T47D (cell line): Measurements from ENCODE around the gene CIB2.

Source experiments
- DNase-seq, 2 experiments: peaks; one replicate each; pipeline versions ENCODE4 v3.0.0 to v3.0.0-alpha.2; 2011 to 2012; ENCODE audit warnings: low read depth in 1 of 2, low spot score in 1 of 2
- JUND ChIP-seq: IDR thresholded peaks from 2 replicates; pipeline ENCODE4 v1.6.1; 2012; ENCODE audit warnings: low read depth
- in situ Hi-C: cut with HindIII; loops from 2 replicates; pipeline ENCODE4 v1.10.0; 2016; ENCODE audit warnings: low sequenced_read_pairs, low pct_unique_long_range_greater_than_20kb

The CIB2 gene

DNA sequence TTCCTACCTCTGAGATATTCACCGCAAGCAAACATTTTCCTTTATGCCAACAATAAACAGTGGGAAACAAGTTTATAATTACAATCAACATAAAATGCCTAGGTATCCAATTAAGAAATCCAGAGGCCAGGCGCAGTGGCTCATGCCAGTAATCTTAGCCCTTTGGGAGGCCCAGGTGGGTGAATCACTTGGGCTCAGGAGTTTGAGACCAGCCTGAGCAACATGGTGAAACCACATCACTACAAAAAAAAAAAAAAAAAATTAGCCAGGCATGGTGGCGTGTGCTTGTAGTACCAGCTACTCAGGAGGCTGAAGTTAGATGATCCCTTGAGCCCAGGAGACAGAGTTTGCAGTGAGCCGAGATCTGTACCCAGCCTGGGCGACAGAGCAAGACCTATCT lies 71.0 kb downstream of the CIB2 start:
- DNase-seq = no peak
- TF ChIP-seq JUND = no peak
- in situ Hi-C loops = no loop called here

DNA sequence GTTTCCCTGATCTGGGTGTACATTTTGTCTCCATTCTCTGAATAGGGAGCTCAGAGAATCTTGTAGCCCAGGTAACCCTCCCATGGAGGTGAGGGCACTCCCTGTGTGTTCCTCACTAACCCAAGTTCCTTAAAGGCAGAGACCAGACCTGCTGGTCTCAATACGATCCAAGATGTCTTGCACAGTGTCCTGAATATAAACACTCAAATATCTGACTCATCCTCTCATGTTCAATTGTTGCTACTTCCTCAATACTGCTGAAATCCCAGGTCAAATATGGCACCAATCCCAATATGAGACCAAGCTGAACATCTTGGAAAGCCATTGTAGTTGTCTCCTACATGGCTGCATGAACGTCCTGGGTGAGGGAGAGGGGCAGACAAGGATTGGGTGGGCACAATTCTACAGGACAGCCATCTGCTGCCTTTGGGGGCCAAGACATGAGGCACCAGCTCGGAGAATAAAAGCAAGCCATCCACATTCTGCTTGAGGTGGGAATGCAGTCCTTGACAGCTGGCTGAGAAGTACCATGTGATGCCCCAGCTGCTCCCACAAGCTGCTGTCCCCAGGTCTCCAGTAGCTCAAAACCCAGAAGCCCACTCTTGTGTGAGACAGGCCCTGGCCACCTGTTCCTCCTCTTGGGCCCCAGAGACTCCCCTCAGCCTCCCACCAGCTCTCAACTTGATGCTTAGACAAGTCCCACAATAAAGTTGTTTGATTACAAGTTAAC lies 72.0 kb downstream of the CIB2 start:
- no peak for TF ChIP-seq JUND
- in situ Hi-C loops = no loop called here
- DNase-seq = no peak

DNA sequence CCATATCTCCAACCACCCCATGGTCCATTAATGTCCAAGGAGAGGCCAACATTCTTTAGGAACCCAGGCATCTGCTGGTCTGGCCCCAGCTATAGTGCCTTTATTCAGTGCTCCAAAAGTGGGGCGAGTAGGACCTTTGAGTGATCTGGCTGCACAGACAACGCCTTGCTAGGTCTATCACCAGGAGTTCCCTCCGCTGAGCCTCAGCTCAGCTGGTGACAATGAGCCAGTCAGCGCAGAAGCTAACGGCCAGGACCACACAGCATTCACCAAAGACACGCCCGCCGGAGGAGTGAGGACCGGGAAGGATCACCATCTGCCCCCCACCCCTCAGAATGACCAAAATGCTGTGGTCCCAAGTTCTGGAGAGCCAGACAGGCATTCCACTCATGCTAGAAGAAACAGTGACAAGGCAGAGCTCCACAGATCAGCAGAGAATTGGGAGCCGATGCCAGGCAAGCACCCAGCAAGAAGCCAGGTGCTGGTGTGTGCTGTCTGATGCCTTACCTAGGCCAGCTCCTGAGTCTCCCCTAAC lies 72.8 kb downstream of the CIB2 start:
- in situ Hi-C loops = no loop called here
- DNase-seq = no peak
- no peak for TF ChIP-seq JUND

DNA sequence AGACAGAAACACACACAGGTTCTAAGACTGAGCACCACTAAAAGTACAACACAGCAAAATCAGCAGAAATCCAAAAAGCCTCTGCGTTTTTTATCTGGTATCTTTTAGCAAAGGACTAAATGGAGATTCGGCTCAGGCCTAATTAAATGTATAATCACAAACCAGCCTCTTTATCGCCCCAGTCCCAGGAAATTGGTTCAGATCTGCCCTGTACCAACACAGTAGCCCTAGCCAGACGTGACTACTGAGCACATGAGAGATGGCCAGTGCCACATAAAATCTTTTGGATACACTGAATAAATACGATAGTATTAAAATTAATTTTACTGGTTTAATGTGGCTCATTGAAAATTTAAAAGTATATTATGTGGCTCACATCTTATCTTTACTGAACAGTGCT lies 73.4 kb downstream of the CIB2 start:
- in situ Hi-C loops = no loop called here
- TF ChIP-seq JUND = no peak
- no peak for DNase-seq

DNA sequence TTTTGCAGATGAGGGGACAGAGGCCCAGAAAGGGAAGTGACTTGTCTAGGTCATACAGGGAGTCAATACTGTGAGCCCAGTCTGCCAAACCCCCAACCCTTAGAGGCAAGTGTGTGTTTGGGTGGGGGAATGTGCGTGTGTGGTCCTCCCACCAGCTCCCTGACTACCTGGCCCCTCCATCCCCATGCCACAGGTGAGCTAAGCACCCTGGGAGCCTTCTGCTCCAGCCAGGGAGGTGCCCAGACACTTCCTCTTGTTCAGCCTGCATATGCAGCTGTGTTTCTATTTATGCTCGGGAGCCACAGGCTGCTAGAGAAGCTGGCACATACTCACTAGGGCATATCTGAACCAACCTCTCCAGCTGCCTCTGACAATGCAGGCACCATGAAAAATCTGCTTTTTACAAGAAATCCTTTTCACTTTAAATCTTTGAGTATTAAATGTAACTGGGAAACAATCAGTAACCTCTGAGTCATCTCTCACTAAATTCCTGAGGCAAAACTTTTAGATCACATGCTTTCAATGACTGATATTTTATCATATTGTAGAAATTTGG lies 74.5 kb downstream of the CIB2 start:
- DNase-seq = no peak
- no peak for TF ChIP-seq JUND
- in situ Hi-C loops = no loop called here

DNA sequence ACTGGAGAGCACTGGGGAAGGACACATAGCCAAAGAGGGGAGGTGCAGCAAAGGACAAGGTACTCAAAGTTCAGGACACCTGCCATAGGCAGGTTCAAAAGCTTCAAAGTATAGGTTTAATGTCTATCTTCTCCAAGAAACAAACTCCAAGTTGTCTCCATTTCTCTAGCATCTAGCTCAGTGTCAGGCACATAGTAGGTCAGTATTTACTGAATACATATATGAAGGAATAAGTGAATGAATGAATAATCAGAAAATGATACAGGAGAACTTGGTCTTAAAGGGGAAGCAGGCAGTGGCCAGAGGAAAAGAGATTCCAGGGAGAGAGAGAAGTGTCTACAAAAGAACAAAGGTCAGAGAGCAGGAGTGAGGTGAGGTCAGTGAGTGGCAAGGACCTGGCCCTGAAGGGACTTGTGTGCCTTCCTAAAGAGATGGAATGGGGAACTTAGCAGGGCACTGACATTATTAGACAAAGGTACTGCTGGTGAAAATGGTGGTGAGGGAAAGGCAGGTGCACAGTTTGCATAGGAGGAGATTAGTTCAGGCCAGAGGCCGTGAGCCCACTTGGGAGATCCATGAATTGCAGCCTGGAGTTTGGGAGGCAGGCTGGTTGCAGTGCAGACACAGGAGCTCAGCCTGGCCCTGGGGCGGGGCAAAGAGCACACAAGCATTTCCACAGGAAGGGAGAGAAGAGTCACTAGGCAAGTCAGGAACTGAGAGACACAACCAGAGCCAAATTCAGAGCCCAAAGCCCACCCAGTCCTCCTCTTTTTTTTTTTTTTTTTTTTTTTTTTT lies 75.1 kb downstream of the CIB2 start:
- in situ Hi-C loops = no loop called here
- no peak for TF ChIP-seq JUND
- no peak for DNase-seq

DNA sequence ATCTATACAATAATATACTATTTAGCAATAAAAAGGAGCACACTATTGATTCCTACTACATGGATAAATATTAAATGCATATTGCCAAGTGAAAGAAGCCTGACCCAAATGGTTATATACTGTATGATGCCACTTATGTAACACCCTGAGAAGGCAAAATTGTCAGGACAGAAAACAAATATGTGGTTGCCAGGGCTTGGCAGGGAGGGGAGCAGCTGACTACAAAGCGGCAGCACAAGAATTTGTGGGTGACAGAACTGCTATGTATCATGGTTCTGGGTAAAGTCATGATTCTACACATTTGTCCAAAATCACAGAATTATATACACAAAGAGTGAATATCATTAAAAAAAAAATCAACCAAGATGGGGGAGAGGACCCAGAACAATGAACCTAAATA lies 76.3 kb downstream of the CIB2 start:
- in situ Hi-C loops = no loop called here
- TF ChIP-seq JUND = no peak

More for the DNA sequence above, 76.3 kb downstream of the CIB2 start:
- DNase-seq = no peak
